NB4 (cell line): ENCODE results near the gene CDX2.

ENCODE experiments used
- DNase-seq: peaks from one replicate; pipeline ENCODE4 v3.0.0; 2010; ENCODE audit warnings: low read depth
- H3K4me3 ChIP-seq: one replicate; pipeline ENCODE4 v1.5.1; 2011; ENCODE audit warnings: mild to moderate bottlenecking, low read depth, low read length, moderate library complexity
- CTCF ChIP-seq: IDR thresholded peaks from one replicate; pipeline ENCODE4 v1.5.1; 2012; ENCODE audit warnings: low read depth, low read length
- MAX ChIP-seq: IDR thresholded peaks from 2 replicates; pipeline ENCODE4 v1.6.1; 2011; ENCODE audit warnings: low read depth, low read length
- MYC ChIP-seq: IDR thresholded peaks from 2 replicates; pipeline ENCODE4 v1.6.1; 2011; ENCODE audit warnings: low read depth, low read length
- POLR2A ChIP-seq: IDR thresholded peaks from 2 replicates; pipeline ENCODE4 v1.6.1; 2011; ENCODE audit warnings: mild to moderate bottlenecking; ENCODE audit not compliant: insufficient read length; ENCODE audit errors: extremely low read depth

Gene CDX2

GRCh38 chr13:27918918-27919658 lies 50.0 kb downstream of the CDX2 start:
- no peak overlapping the region for H3K4me3 ChIP-seq
- no peak for DNase-seq
- no peak for TF ChIP-seq MYC
- no peak for TF ChIP-seq CTCF
- no peak for TF ChIP-seq MAX
- no peak for TF ChIP-seq POLR2A

GRCh38 chr13:27918041-27918917 lies 50.8 kb downstream of the CDX2 start:
- TF ChIP-seq MAX = no peak
- TF ChIP-seq MYC = no peak
- no peak for TF ChIP-seq CTCF
- no peak for TF ChIP-seq POLR2A
- DNase-seq = no peak
- H3K4me3 ChIP-seq = no peak overlapping the region

- no peak overlapping the region for H3K4me3 ChIP-seq
- TF ChIP-seq POLR2A (no peak), CTCF (no peak), MYC (no peak), MAX (no peak)
- DNase-seq = peak; percentile 34
Measured at GRCh38 chr13:27917121-27917947, 51.8 kb downstream of the CDX2 start.

GRCh38 chr13:27915301-27916207 lies 53.6 kb downstream of the CDX2 start:
- DNase-seq = no peak
- TF ChIP-seq POLR2A = no peak
- no peak overlapping the region for H3K4me3 ChIP-seq

- no peak overlapping the region for H3K4me3 ChIP-seq
- no peak for TF ChIP-seq CTCF
- TF ChIP-seq MYC = no peak
- TF ChIP-seq POLR2A = no peak
- no peak for TF ChIP-seq MAX
Measured at GRCh38 chr13:27913160-27913559, 56.0 kb downstream of the CDX2 start.

More at GRCh38 chr13:27913160-27913559, 56.0 kb downstream of the CDX2 start:
- no peak for DNase-seq
